Cortex of kidney (tissue), 1 donor: Measurements from ENCODE around the gene GSTA2.
"Not testable (repeated sequence)": the region's sequence is repeated elsewhere in the genome, so short reads cannot be mapped to it uniquely, and the experiment has no call there.

Source experiments
- DNase-seq: peaks from one replicate; lab custom pipeline; 2025; lab: John Stamatoyannopoulos, UW

Gene GSTA2

DNA sequence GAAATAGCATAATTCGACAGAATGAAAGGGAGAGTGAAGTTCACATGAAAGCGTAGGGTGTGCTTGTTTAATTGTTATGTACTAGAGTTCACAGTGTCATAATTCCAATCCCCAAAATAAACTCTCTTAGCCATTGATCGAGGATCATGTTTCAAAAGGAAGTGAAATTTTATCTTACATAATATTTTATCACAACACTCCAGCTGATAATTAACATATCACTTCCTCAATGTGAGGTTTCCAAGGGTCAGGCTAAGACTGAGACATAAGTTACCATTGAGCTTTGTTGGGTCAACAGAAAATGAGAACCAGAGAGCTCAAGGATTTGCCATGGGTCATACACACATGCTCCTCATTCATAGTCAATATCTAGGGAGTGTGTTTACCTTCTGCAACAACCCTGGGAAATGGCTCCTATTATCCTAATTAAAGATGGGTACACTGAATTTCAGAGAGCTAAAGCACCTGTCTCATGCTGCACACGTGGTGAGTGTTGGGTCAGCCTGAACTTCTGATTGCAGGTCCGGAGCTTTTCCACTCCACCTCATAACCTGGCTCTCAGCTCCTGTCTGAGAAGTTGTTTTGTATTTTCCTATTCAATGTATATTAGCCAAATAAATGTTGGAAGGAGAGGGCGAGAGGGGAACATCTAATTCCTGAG, 3.0 kb downstream of the GSTA2 start:
- DNase-seq: no peak

DNA sequence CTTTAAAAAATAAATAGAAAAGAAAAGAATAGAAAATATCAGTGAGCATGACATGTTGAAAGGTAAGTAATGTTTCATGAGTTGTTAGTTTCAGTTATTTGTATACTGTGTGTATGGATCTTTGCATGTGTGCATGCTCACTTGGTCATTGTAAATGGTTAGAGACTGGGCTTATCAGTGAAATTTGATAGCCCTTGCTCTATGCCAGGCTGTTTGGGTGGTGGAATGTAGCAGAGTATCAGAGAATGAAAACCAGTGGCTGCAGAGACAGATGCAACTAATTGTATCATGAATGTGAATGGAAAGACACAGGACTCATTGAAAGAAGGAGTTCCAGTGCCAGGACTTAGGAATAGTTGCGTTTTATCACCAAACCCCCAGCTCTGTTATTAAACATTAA, 4.2 kb downstream of the GSTA2 start:
- DNase-seq: no peak

DNA sequence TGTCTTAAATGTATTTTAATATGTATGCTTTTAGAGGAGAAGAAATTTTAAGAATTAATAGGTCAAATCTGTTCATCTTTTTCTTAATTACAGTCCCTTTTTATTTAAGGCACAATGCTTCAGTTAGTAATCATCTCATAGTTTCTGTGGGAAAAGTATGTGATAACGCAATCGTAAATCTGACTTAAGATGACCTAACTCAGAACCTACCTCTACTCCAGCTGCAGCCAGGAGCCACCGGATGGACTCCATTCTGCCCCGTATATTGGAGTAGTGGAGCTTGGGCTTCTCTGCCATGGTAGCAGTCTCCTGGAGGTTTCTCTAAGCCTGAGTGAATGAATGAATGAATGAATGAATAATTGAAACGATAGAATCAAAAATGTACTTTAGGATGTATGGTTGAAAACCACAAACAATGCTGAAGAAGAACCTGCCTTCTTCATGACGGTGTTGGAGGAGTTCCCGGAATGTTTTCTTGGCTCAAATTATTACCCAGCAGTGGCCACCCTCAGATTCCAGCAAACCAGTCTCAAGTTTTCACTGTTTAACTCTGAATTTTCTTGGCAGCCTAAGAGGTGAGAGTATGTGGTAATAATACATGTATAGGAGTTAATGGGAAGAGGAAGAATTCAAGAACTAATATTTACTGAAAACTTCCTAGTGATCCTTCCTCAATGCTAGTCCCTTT, 5.5 kb downstream of the GSTA2 start:
- not testable (repeated sequence) for DNase-seq

DNA sequence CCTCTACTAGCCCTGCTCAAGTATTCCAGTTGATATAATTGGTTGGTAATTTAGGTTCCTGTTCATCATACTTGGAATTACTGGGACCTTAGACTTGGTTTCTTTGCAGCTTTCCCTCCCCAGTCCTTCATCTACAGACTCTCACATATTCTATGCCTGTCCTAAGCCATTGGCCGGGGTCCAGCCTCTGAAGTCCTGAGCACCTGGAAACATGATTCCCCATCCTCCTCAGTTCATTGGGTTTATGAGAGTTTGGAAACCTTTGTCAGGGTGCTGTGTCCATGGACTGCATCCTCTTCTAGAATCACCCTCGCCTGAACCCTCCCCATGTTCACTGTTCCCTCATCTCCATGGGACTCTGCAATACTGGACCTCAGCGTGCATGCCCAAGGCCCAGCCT, 8.8 kb downstream of the GSTA2 start:
- no peak for DNase-seq

DNA sequence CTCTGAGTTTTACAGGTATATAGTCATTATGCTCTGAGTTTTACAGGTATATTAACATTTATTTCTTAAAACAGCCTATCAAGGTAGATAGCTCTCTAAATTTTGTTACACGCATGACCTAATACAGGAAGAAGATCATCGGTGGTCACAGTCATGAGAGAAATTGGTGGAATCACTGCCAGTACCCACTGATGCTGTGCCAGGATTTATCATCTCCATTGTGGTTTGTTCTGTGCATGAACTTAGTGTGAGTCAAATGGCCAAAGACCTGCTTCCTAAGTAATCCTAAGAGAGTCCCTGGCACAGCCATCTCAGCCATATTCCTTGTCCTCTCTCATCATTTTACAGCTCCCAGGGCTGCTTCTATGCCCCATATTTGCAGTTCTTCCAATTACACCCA, 10.1 kb downstream of the GSTA2 start:
- not testable (repeated sequence) for DNase-seq

DNA sequence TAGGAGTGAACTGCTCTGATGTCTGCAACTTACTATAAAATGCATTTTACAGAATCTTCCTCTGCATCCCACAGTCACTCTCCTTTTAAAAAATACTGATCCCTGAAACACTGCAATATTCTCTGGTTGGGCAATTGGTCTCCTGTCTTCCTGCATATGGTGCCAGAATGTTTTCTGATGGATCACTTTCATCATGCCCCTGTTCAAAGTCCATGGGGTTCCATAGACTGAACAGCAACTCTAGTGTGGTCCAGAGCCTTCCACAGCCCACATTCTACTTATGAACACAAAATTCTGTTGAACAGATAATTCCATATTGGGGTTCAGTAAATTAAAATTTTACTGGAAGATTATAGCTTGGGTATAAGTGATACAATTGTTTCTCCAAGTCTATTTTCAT, 11.0 kb downstream of the GSTA2 start:
- no peak for DNase-seq

DNA sequence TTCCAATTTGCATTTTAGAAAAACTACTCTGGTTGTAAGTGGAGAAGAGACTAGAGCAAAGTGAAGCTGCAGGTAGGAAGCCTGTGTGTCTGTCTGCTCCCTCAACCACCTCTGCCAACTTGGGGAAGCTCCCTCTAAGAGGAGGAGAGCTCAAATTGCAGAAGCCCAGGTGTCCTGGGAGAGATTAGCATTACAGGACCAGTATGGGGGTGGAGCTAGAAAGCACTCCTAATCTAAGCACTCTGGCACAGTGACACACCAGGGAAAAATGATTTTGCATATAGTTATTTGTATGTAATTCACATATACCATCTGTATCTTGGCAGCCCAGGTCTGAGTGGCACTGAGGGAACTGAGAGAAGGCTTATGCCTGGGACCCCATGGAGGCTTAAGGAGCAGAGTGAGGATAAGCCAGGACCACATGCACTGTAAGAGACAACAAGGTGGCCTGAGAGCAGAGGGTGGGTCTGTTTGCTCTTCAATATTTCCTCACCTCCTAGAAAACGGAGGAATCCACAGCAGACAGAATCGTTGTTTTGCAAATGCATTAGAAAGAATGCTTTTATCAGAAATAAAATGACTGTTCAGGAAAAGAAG, 13.6 kb downstream of the GSTA2 start:
- DNase-seq: no peak

DNA sequence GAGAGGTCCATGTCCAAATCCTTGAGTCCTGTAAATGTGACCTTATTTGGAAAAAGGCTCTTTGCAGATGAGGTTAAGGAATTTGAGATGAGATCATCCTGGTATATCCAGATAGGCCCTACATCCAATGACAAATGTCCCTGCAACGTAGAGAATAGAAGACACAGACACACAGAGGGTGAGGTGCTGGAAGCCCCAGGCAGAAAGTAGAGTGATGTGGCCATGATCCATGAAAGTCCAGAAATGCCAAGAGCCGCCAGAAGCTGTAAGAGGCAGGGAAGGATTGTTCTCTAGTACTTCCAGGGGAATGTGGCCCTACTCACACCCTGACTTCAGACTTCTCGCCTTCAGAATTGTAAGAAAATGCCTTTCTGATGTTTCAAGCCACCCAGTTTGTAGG, 16.0 kb downstream of the GSTA2 start:
- not testable (repeated sequence) for DNase-seq

DNA sequence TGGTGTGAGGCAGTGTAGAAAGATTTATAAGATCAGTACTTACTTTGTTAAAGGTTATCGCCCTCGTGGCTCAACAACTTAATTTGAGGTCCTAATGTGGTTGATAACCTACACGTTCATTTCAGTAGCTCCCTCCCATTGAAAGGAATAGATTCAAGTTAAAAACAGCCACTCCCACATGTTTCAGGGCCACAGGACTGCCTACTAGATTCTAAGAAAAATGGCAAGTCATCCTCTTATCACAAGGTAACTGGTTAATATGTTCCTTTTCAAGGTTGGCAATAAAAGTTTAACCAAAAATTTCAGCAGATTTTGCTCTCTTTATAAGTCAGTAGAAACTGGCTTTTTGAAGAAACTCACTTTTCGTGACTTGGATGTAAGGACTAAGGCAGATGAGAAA, 17.1 kb downstream of the GSTA2 start:
- DNase-seq: no peak

DNA sequence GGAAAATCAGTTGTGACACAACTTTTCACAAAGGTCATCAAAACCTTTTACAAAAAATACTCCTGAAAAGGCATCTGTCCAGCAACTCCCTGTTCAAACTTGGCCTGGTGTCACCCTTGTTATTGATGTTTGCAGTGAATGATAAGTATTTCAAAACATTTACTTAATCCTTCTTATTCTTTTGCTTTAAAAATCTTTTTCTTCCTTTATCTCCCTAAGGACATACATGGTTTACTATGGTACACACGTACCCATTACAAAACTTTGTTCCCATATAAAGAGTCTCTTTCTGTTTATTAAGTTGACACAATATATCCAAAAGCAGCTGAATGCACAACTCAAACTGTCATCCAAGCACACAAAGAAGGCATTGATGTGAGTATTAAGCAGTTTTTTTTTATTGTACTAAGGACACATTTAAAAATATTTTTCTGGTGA, 17.5 kb downstream of the GSTA2 start:
- no peak for DNase-seq

DNA sequence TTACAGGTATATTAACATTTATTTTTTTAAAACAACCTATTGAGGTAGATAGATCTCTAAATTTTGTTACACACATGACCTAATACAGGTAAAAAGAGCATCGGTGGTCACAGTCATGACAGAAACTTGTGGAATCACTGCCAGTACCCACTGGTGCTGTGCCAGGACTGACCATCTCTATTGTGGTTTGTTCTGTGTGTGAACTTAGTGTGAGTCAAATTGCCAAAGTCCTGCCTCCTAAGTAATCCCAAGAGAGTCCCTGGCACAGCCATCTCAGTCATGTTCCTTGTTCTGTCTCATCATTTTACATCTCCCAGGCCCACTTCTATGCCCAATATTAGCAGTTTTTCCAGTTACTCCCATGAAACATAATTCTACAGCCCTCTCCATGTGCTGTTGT, 21.4 kb downstream of the GSTA2 start:
- DNase-seq: no peak

DNA sequence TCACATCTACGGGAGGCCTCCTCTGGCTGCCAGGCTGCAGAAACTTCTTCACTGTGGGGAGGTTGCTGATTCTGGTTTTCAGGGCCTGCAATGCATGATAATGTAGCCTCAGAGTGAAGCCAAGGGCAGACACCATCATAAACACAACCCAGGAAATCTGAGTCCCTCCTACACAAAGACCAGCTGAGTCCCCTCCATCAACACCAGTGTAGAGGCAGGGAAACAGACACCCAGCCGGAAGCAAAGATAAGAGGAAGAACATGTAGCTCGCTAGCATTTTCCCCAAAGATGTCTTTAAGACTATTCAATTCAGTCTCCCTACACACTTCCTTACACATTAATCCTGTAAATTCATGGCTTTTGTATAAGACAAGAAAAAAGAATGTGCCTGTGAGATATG, 23.6 kb downstream of the GSTA2 start:
- no peak for DNase-seq

DNA sequence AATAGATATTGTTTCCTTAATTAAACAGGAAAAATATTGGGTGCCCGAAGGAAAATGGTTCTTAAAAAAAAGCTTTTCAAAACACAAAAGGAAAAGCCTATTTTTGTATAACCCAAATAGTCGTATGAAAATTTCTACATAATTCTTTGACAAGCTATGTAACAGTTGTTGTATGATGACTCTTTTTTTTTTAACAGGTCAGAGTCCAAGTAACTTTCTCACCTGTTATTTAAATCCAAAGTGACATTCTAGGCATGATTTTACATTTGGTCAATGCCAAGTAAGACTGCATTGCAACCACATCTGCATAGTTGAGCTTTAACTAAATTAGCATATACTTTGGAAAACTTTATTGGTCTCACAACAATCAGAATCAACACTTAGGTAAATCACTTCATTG, 24.1 kb downstream of the GSTA2 start:
- no peak for DNase-seq

DNA sequence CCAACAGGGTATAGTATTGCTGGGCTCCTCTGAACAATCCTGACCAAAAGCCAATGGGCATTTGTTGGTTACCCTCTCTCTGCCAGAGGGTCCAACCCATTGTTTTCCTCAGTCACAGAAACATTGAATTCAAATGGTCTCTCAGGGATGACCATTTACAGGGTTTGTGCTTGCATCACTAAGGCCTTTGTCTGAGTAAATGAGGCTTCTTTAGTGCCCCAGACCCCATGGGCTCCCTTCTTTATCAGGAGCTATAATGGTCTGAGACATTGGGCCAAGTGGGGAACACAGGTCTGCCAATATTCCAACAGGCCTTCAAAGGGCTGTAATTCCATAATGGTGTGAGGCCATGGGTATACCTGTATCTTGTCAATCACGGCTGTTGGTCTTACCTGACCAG, 27.1 kb downstream of the GSTA2 start:
- DNase-seq: no peak

DNA sequence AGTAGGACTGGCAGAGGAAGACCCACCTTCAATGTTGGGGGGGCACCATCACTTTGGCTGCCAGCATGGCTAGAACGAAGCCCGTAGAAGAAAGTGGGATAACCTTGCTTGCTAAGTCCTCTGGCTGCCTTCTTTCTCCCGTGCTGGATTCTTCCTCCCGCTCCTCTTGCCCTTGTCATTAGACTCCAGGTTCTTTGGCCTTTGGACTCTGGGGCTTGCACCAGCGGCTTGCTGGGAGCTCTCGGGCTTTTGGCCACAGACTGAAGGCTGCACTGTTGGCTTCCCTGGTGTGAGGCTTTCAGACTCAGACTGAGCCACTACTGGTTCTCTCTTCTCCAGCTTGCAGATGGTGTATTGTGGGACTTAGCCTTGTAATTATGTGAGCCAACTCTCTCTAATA, 28.2 kb downstream of the GSTA2 start:
- DNase-seq: no peak

DNA sequence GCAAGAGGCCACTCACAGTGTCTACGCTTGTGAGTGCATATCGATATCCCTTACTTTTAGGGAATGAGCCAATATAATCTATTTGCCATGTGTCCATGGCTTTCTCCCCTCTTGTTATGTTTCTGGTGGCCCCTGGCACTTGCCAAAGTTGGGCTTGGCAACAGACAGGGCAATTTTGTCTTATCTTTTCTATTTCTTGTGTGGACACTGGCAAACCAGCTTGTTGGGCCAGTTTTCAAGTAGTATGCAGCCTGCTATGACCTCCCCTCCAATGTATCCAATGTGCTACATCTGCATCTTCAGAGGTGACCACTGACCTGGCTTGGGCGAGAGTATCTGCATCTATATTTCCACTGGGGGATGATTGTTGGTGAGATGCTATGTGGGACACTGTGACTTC, 29.2 kb downstream of the GSTA2 start:
- no peak for DNase-seq

DNA sequence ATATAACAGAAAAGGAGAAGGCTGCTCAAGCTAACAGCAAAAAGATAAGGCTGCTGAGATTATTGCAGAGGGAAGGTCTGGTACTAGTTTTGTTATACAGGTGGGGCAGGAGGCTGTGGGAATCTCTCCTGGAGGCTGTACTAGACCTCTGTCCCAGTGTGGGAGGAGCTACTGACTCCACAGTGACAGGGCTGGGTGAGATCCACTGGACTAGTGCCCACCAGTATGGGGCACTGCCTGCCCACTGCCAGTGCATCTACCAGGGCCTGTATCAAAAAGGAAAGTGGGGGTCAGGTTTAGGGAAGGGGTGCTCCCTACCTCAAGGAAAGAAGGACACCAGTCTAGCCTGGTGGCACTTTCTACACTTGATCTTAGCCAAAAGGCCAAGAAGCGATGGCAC, 30.1 kb downstream of the GSTA2 start:
- no peak for DNase-seq

DNA sequence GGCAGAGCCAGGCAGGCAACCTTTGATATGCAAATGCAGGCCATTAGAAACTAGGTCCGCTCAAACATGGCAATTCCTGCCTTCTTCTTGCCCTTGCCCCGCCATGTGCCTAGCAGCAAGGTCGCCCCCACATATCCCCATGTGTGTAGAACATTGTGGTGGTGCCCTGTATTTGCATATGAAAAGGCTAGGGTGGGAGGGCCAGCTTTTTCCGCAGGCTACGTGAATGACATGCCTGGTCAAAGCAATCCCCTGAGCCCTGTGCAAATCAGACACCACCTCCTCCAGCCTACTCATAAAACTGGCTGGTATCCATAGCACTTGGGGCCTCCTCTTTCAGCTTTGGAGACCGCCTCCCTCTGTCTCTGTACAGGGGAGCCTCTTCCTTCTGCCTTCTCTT, 31.6 kb downstream of the GSTA2 start:
- DNase-seq: no peak

DNA sequence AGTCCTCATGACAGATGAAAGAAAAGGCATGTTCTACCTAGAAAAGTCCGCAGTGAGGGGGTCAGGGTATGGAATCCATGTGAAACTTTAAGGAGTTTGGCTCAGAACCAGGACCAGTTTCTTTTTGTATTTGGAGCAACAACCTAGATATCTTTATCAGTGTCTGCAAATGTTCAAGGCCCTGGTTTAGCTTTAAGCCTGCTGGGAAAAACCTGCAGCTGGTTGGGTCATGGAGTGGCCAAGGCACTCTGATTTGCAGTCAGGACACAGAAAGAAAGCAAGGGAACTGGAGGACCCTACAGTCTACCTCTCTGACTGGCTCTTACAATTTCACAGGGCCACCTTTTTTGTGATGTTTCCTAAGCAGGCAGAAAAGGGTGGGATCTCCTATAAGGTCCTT, 33.7 kb downstream of the GSTA2 start:
- no peak for DNase-seq

DNA sequence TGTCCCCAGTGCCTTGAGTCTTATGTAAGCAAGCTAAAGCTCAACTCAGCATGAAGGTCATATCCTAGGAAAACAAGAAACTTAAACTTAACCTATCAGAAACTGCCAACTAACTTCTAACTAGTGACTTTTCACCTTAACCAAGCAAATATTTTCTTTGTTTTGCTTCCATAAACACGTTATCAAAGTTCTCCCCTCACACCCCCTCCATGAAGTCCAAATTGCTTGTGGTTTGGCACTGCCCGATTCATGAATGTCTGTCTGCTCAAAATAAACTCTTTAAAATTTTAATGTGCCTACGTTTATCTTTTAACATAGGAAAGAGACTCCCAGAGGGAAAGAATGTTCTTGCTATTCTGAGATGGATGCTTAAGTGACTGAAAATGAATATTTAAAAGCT, 34.9 kb downstream of the GSTA2 start:
- DNase-seq: no peak

DNA sequence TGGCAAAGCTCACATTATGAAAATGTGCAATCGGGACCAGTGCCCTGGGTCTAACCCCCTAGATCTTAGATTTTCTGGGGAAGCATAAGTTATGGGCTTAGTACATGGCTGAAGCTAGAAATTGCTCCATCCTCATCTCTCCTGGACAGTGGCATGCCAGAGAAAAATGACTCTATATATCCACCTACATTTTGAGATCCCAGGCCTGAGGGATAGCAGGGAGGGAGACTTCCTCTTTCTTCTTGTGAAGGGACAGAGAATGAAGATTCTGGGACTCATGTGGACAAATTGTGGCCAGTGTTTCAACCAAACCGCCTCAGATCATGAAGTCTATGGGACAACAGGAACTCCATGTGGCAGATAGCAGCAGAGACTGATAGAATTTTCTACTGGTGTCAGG, 35.4 kb downstream of the GSTA2 start:
- no peak for DNase-seq

DNA sequence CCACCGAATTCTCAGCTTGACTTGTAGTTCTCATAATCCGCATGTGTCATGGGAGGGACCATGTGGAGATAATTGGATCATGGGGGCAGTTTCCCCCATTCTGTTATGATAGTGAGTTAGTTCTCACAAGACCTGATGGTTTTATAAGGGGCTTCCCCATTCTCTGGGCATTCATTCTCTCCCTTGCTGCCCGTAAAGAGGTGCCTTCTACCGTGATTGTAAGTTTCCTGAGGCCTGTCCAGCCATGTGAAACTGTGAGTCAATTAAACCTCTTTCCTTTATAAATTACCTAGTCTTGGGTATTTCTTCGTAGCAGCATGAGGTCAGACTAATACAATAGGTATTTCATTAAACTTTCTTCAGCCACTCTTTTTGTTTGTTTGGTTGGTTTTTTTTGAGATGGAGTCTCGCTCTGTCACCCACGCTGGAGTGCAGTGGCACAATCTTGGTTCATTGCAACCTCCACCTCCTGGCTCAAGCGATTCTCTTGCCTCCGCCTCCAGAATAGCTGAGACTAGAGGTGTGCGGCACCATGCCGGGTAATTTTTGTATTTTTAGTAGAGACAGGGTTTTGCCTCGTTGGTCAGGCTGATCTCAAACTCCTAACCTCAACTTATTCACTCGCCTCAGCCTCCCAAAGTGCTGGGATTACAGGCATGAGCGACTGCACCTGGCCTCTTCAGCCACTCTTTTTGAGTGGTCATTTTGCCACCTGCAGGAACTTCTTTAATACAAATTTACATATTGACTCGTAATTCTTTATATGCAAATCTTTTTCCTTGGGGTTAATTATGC, 36.3 kb downstream of the GSTA2 start:
- no peak for DNase-seq

DNA sequence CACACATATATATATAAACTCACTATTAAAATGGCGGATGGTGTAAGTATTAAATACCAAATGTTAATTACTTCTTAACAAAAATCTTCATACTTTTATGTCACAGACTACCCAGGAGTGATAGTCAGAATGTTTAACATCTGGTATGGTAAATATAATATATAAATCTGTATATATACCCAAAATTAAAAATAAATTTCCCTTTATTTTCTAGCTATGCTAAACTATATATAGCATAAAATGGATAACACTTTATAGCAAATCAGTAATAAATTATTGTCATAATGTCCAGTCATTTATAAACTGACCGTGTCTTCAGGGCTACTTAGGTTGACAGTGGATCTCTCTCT, 37.1 kb downstream of the GSTA2 start:
- DNase-seq: no peak
